A549 (cell line): Measurements from ENCODE around the gene XRCC2.
"Not testable (repeated sequence)": the region's sequence is repeated elsewhere in the genome, so short reads cannot be mapped to it uniquely, and the experiment has no call there.

Experiments
- CEBPB ChIP-seq, 2 experiments: fragments of >200 bp in 1 of 2; sonication (Bioruptor Twin) in 1 of 2; formaldehyde crosslinking in 1 of 2; IDR thresholded peaks; 2 replicates each; pipeline ENCODE4 v1.6.1; 2012 to 2016
- CHD4 ChIP-seq: fragments of 200-600 bp; sonication (generic); IDR thresholded peaks from 2 replicates; pipeline ENCODE4 v1.6.1; 2016; ENCODE audit warnings: antibody characterized with exemption, mild to moderate bottlenecking, borderline replicate concordance
- CTCF ChIP-seq: fragments of >200 bp; sonication (Bioruptor Twin); formaldehyde crosslinking; IDR thresholded peaks from 3 replicates; pipeline ENCODE4 v1.5.1; 2016
- EHMT2 ChIP-seq: fragments of 200-600 bp; sonication (generic); IDR thresholded peaks from 2 replicates; pipeline ENCODE4 v1.6.1; 2016; ENCODE audit warnings: antibody characterized with exemption, low read depth, mild to moderate bottlenecking, moderate library complexity
- FOXS1 ChIP-seq: fragments of 250-450 bp; sonication (Bioruptor Pico); IDR thresholded peaks from 2 replicates; pipeline ENCODE4 v1.5.0; 2020; ENCODE audit warnings: mild to moderate bottlenecking, moderate library complexity
- JUNB ChIP-seq: fragments of >200 bp; sonication (Bioruptor Twin); formaldehyde crosslinking; IDR thresholded peaks from 2 replicates; pipeline ENCODE4 v1.6.1; 2016
- MAX ChIP-seq: IDR thresholded peaks from 2 replicates; pipeline ENCODE4 v1.6.1; 2012
- MYC ChIP-seq: IDR thresholded peaks from 2 replicates; pipeline ENCODE4 v1.6.1; 2012; ENCODE audit warnings: mild to moderate bottlenecking, inconsistent platforms, low read length, improper control_type of control experiment, borderline replicate concordance
- POLR2A ChIP-seq: IDR thresholded peaks from 2 replicates; pipeline ENCODE4 v1.6.1; 2012; ENCODE audit warnings: mild to moderate bottlenecking, low read length
- RAD21 ChIP-seq, 2 experiments: fragments of >200 bp in 1 of 2; sonication (Bioruptor Twin) in 1 of 2; formaldehyde crosslinking in 1 of 2; IDR thresholded peaks in 1 of 2; conservative IDR thresholded peaks in 1 of 2; 2 replicates in 1 of 2; 3 replicates in 1 of 2; pipeline ENCODE4 v1.6.1; 2012 to 2018; ENCODE audit warnings: inconsistent platforms in 1 of 2
- TP53 ChIP-seq: fragments of 250-450 bp; sonication (Bioruptor Pico); IDR thresholded peaks from 2 replicates; pipeline ENCODE4 v1.5.0; 2021; ENCODE audit warnings: mild to moderate bottlenecking, moderate library complexity
- USF2 ChIP-seq: fragments of 450-650 bp; IDR thresholded peaks from 2 replicates; pipeline ENCODE4 v1.6.1; 2014; ENCODE audit warnings: antibody characterized with exemption
- ZSCAN20 ChIP-seq: fragments of 250-450 bp; sonication (Bioruptor Pico); IDR thresholded peaks from 2 replicates; pipeline ENCODE4 v1.8.0; 2022; ENCODE audit warnings: mild to moderate bottlenecking, moderate library complexity
- TF ChIP-seq, protein P1 (sequence below): fragments of 150-350 bp; IDR thresholded peaks from 2 replicates; pipeline ENCODE4 v1.6.1; 2014; ENCODE audit warnings: low read depth, mild to moderate bottlenecking, low read length

GRCh38 chr7:152697268-152697974 lies 21.5 kb upstream of the XRCC2 start:
- not testable (repeated sequence) for TF ChIP-seq TP53 (CRISPR knock-in tag); CTCF; CHD4; FOXS1; EHMT2; MYC; USF2; MAX; JUNB; RAD21 (conservative IDR thresholded peaks at IDR 0.05 in 1 of 2, IDR thresholded peaks at IDR 0.05 in 1 of 2); CEBPB (IDR thresholded peaks at IDR 0.05); ZSCAN20 (CRISPR knock-in tag); POLR2A
- TF ChIP-seq, protein P1, sequence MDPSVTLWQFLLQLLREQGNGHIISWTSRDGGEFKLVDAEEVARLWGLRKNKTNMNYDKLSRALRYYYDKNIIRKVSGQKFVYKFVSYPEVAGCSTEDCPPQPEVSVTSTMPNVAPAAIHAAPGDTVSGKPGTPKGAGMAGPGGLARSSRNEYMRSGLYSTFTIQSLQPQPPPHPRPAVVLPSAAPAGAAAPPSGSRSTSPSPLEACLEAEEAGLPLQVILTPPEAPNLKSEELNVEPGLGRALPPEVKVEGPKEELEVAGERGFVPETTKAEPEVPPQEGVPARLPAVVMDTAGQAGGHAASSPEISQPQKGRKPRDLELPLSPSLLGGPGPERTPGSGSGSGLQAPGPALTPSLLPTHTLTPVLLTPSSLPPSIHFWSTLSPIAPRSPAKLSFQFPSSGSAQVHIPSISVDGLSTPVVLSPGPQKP: not testable (repeated sequence)
